MM.1S (cell line): ENCODE measurements around the gene PGM1.

Experiments
- DNase-seq: peaks from one replicate; pipeline ENCODE4 v3.0.0-alpha.2; 2015
- H2AFZ ChIP-seq: fragments of 300-600 bp; sonication (generic); 2 replicates; pipeline ENCODE4 v1.6.0; 2016; ENCODE audit warnings: antibody characterized with exemption, low read length
- H3F3A ChIP-seq: fragments of 300-600 bp; sonication (generic); 2 replicates; pipeline ENCODE4 v1.6.1; 2016; ENCODE audit warnings: mild to moderate bottlenecking, antibody characterized with exemption, low read length, moderate library complexity, mixed read lengths; ENCODE audit not compliant: insufficient read depth
- H3K27ac ChIP-seq: fragments of 300-600 bp; sonication (generic); 2 replicates; pipeline ENCODE4 v1.5.1; 2016; ENCODE audit warnings: mild to moderate bottlenecking, low read length
- H3K27me3 ChIP-seq: fragments of 300-600 bp; sonication (generic); replicated peaks from 2 replicates; pipeline ENCODE4 v1.6.0; 2016; ENCODE audit warnings: low read length; ENCODE audit not compliant: insufficient read depth
- H3K36me3 ChIP-seq: fragments of 300-600 bp; sonication (generic); replicated peaks from 2 replicates; pipeline ENCODE4 v1.6.1; 2016; ENCODE audit warnings: mild to moderate bottlenecking, low read length, mixed read lengths; ENCODE audit not compliant: insufficient read depth
- H3K4me1 ChIP-seq: fragments of 300-600 bp; sonication (generic); 2 replicates; pipeline ENCODE4 v1.6.1; 2016; ENCODE audit warnings: low read length, mixed read lengths
- H3K4me2 ChIP-seq: fragments of 300-600 bp; sonication (generic); 2 replicates; pipeline ENCODE4 v1.6.0; 2016; ENCODE audit warnings: low read depth, low read length
- H3K4me3 ChIP-seq: fragments of 300-600 bp; sonication (generic); 2 replicates; pipeline ENCODE4 v1.5.1; 2016; ENCODE audit warnings: low read length, mixed read lengths
- H3K79me2 ChIP-seq: fragments of 300-600 bp; sonication (generic); 2 replicates; pipeline ENCODE4 v1.6.1; 2016; ENCODE audit warnings: mixed run types, low read length, mixed read lengths
- H3K9ac ChIP-seq: fragments of 300-600 bp; sonication (generic); 2 replicates; pipeline ENCODE4 v1.6.1; 2016; ENCODE audit warnings: low read length, mixed read lengths
- H3K9me2 ChIP-seq: fragments of 300-600 bp; sonication (generic); replicated peaks from 2 replicates; pipeline ENCODE4 v1.6.1; 2016; ENCODE audit warnings: mild to moderate bottlenecking, low read length, mixed read lengths; ENCODE audit not compliant: insufficient read depth
- H3K9me3 ChIP-seq: fragments of 300-600 bp; sonication (generic); replicated peaks from 2 replicates; pipeline ENCODE4 v1.6.1; 2016; ENCODE audit warnings: mild to moderate bottlenecking, low read length, mixed read lengths; ENCODE audit not compliant: insufficient read depth
- H4K20me1 ChIP-seq: fragments of 300-600 bp; sonication (generic); 2 replicates; pipeline ENCODE4 v1.6.1; 2016; ENCODE audit warnings: mild to moderate bottlenecking, low read length, moderate library complexity, mixed read lengths; ENCODE audit not compliant: insufficient read depth
- EZH2 ChIP-seq: fragments of 300-600 bp; sonication (generic); optimal IDR thresholded peaks from 2 replicates; pipeline ENCODE3; 2017; ENCODE audit warnings: low read depth, mild to moderate bottlenecking, antibody characterized with exemption, low read length, mixed read lengths
- EZH2phosphoT487 ChIP-seq: fragments of 300-600 bp; sonication (generic); IDR thresholded peaks from 2 replicates; pipeline ENCODE4 v1.6.1; 2018; ENCODE audit warnings: antibody characterized with exemption, low read length
- TF ChIP-seq, protein P1 (sequence below): fragments of 300-600 bp; sonication (generic); IDR thresholded peaks from 2 replicates; pipeline ENCODE4 v1.5.1; 2016; ENCODE audit warnings: antibody characterized with exemption, low read length, mixed read lengths

PGM1 gene

DNA sequence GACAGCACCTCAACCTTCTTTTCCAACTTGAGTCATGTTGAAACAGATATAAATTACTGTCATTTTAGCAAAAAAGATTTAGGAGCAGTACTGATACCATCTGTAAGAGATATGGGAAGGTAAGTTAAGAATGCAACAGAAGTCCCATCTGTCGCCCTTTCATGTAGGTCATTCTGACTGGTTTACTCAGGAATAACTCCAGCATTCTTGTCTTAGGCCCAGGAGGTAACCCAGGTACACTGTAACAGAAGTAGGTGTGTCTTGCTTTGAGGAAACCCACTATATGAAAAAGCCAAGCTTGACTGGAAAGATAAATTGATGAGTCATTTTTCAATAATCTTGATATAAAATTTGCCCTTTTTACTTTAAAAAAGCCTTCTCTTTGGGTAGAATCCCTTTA is 35.4 kb downstream of the PGM1 start:
- Histone ChIP-seq H3F3A (no peaks in the 10 kb centered on the region), H2AFZ (no peak overlapping the region), H3K9ac (no peak overlapping the region), H3K27me3 (no peaks in the 10 kb centered on the region), H3K79me2 (no peaks in the 10 kb centered on the region), H4K20me1 (no peaks in the 10 kb centered on the region), H3K9me3 (no peaks in the 10 kb centered on the region), H3K4me2 (no peak overlapping the region), H3K9me2 (no peaks in the 10 kb centered on the region), H3K27ac (no peak overlapping the region), H3K36me3 (no peaks in the 10 kb centered on the region), H3K4me1 (peaks cover 6% of the 10 kb centered on the region; the same call in 1 of the 2 replicates), H3K4me3 (no peak overlapping the region)
- no peak for TF ChIP-seq EZH2phosphoT487
- TF ChIP-seq, protein P1, sequence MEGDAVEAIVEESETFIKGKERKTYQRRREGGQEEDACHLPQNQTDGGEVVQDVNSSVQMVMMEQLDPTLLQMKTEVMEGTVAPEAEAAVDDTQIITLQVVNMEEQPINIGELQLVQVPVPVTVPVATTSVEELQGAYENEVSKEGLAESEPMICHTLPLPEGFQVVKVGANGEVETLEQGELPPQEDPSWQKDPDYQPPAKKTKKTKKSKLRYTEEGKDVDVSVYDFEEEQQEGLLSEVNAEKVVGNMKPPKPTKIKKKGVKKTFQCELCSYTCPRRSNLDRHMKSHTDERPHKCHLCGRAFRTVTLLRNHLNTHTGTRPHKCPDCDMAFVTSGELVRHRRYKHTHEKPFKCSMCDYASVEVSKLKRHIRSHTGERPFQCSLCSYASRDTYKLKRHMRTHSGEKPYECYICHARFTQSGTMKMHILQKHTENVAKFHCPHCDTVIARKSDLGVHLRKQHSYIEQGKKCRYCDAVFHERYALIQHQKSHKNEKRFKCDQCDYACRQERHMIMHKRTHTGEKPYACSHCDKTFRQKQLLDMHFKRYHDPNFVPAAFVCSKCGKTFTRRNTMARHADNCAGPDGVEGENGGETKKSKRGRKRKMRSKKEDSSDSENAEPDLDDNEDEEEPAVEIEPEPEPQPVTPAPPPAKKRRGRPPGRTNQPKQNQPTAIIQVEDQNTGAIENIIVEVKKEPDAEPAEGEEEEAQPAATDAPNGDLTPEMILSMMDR: no peak
- TF ChIP-seq EZH2: no peak
- no peak for DNase-seq

DNA sequence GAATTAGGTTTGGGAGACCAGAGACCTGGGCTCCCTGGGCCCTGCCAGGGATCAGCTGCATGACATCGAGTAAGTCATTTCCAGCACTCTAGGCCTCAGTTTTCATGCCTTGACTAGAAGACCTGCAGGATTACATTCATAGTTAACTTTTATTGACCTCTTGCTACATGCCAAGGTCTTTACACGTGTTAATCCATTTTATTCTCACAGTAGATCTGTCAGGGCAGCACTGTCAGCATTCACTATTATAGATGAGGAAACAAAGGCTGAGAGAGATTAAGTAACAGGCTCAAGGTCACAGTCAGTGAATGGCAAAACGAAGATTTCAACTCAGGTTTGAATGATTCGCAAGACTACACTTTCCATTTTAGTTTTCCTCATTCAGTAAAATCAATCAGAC is 37.0 kb downstream of the PGM1 start:
- Histone ChIP-seq H3K4me2 (no peak overlapping the region), H4K20me1 (no peaks in the 10 kb centered on the region), H2AFZ (no peak overlapping the region), H3K9me2 (no peaks in the 10 kb centered on the region), H3K27me3 (no peaks in the 10 kb centered on the region), H3K27ac (no peak overlapping the region), H3K79me2 (no peaks in the 10 kb centered on the region), H3K9me3 (no peaks in the 10 kb centered on the region), H3K4me1 (no peaks in the 10 kb centered on the region), H3F3A (no peaks in the 10 kb centered on the region), H3K4me3 (no peak overlapping the region), H3K9ac (no peak overlapping the region), H3K36me3 (no peaks in the 10 kb centered on the region)
- TF ChIP-seq EZH2phosphoT487: no peak
- TF ChIP-seq, protein P1: no peak
- no peak for TF ChIP-seq EZH2
- DNase-seq: no peak

DNA sequence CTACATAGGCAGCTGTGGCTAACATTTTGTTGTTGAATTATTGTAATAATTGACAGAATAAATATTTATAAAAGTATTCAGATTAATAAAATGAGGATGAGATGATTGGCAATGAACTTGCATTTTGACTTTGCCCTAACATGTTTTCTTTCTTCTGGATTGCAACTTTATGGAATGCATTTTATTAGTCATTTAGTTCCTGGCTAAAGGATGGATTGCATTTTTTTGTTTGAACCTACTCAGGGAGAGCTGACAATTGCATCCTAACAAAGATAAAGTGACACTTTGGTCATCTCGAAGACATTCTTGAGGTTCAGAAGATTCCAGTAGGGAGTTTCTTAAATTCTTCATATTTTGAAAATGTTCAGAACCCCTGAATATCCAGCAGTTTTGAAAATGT is 37.5 kb downstream of the PGM1 start:
- H3K27me3 ChIP-seq: no peaks in the 10 kb centered on the region
- H3F3A ChIP-seq: no peaks in the 10 kb centered on the region
- no peaks in the 10 kb centered on the region for H3K36me3 ChIP-seq
- DNase-seq: no peak
- no peaks in the 10 kb centered on the region for H3K4me1 ChIP-seq
- no peak overlapping the region for H3K4me2 ChIP-seq
- no peaks in the 10 kb centered on the region for H4K20me1 ChIP-seq
- TF ChIP-seq, protein P1: no peak
- TF ChIP-seq EZH2phosphoT487: no peak
- no peak for TF ChIP-seq EZH2
- no peak overlapping the region for H2AFZ ChIP-seq
- H3K9me2 ChIP-seq: no peaks in the 10 kb centered on the region
- H3K9ac ChIP-seq: no peak overlapping the region
- no peak overlapping the region for H3K27ac ChIP-seq
- no peaks in the 10 kb centered on the region for H3K9me3 ChIP-seq
- H3K79me2 ChIP-seq: no peaks in the 10 kb centered on the region
- H3K4me3 ChIP-seq: no peak overlapping the region
